Stimulated activated CD4-positive, alpha-beta T cell treated with anti-CD3 and anti-CD28 coated beads, Interleukin-4, amount 100 ng/mL, for 1 hour (primary cell): Measurements from ENCODE around the gene WNK2.
"Not testable (repeated sequence)": the region's sequence is repeated elsewhere in the genome, so short reads cannot be mapped to it uniquely, and the experiment has no call there.

Experiments used
- DNase-seq: peaks from one replicate; pipeline ENCODE4 v3.0.0-alpha.2; 2020

WNK2 gene

GRCh38 chr9:93347371-93347975 lies 163.5 kb downstream of the WNK2 start:
- not testable (repeated sequence) for DNase-seq

GRCh38 chr9:93353413-93354310 lies 169.7 kb downstream of the WNK2 start:
- not testable (repeated sequence) for DNase-seq

- DNase-seq = no peak
Observed at GRCh38 chr9:93354451-93354850, 170.5 kb downstream of the WNK2 start.

GRCh38 chr9:93355827-93356226 lies 171.9 kb downstream of the WNK2 start:
- DNase-seq = no peak

- DNase-seq = no peak
Observed at GRCh38 chr9:93357649-93358048, 173.7 kb downstream of the WNK2 start.

GRCh38 chr9:93359907-93360306 lies 176.0 kb downstream of the WNK2 start:
- DNase-seq = not testable (repeated sequence)

- no peak for DNase-seq
Observed at GRCh38 chr9:93361995-93362394, 178.1 kb downstream of the WNK2 start.

- DNase-seq = no peak
Observed at GRCh38 chr9:93364734-93365426, 180.9 kb downstream of the WNK2 start.

GRCh38 chr9:93365427-93366118 lies 181.6 kb downstream of the WNK2 start:
- DNase-seq = no peak

GRCh38 chr9:93366119-93366447 lies 182.1 kb downstream of the WNK2 start:
- DNase-seq = no peak

- DNase-seq = not testable (repeated sequence)
Observed at GRCh38 chr9:93366486-93366885, 182.5 kb downstream of the WNK2 start.

GRCh38 chr9:93368437-93368836 lies 184.5 kb downstream of the WNK2 start:
- DNase-seq = no peak

GRCh38 chr9:93369686-93370085 lies 185.7 kb downstream of the WNK2 start:
- DNase-seq = no peak
